ENCODE measurements around the gene KIAA0232.

Gene KIAA0232

GRCh38 chr4:6916587-6917460, 134.3 kb downstream of the KIAA0232 start:
- peak in 2 of 3 experiments; percentile 40 to 55 for DNase-seq (ENCODE audit: low read depth in 3 of 3)

GRCh38 chr4:6917461-6918271, 135.1 kb downstream of the KIAA0232 start:
- peak in 1 of 3 experiments; percentile 30 for DNase-seq (ENCODE audit: low read depth in 3 of 3)

- DNase-seq (ENCODE audit: low read depth in 3 of 3), result no peak
These were observed 135.8 kb downstream of the KIAA0232 start for GRCh38 chr4:6918338-6918737.

- DNase-seq (ENCODE audit: low read depth in 3 of 3), result no peak
These were observed 137.6 kb downstream of the KIAA0232 start for GRCh38 chr4:6920171-6920570.

GRCh38 chr4:6923507-6923906, 141.0 kb downstream of the KIAA0232 start:
- DNase-seq (ENCODE audit: low read depth in 3 of 3), result no peak

- no peak for DNase-seq (ENCODE audit: low read depth in 3 of 3)
These were observed 141.8 kb downstream of the KIAA0232 start for GRCh38 chr4:6924361-6924779.

- no peak for DNase-seq (ENCODE audit: low read depth in 3 of 3)
These were observed 142.9 kb downstream of the KIAA0232 start for GRCh38 chr4:6925357-6925836.

- no peak for DNase-seq (ENCODE audit: low read depth in 3 of 3)
These were observed 143.6 kb downstream of the KIAA0232 start for GRCh38 chr4:6926081-6926480.

GRCh38 chr4:6926681-6927478, 144.4 kb downstream of the KIAA0232 start:
- peak in 1 of 3 experiments; percentile 60 for DNase-seq (ENCODE audit: low read depth in 3 of 3)

GRCh38 chr4:6928081-6928480, 145.6 kb downstream of the KIAA0232 start:
- no peak for DNase-seq (ENCODE audit: low read depth in 3 of 3)

- no peak for DNase-seq (ENCODE audit: low read depth in 3 of 3)
These were observed 146.8 kb downstream of the KIAA0232 start for GRCh38 chr4:6929339-6929811.

GRCh38 chr4:6929812-6930464, 147.4 kb downstream of the KIAA0232 start:
- DNase-seq (ENCODE audit: low read depth in 3 of 3), result no peak

- DNase-seq (ENCODE audit: low read depth in 3 of 3), result no peak
These were observed 149.9 kb downstream of the KIAA0232 start for GRCh38 chr4:6932475-6932874.

GRCh38 chr4:6932918-6933317, 150.4 kb downstream of the KIAA0232 start:
- no peak for DNase-seq (ENCODE audit: low read depth in 3 of 3)

All from stimulated activated CD4-positive, alpha-beta T cell treated with anti-CD3 and anti-CD28 coated beads, TNF-alpha, amount 100 ng/mL, for 24 hours (primary cell).